Colonic mucosa (tissue), 4 donors: Measurements from ENCODE around the gene CST9L. TPM values are rescaled to one million over a fixed set of nuclear protein-coding genes. Genes with fewer than 3 reads are reported as not detected.

Experiments used
- DNase-seq: peaks from one replicate; pipeline ENCODE4 v3.0.0-alpha.2; 2020
- H3K27ac ChIP-seq: fragments of 200-600 bp; one replicate; pipeline ENCODE4 v1.8.0; 2021
- H3K27me3 ChIP-seq: fragments of 200-600 bp; one replicate; pipeline ENCODE4 v1.8.0; 2021
- H3K36me3 ChIP-seq: fragments of 200-600 bp; one replicate; pipeline ENCODE4 v1.8.0; 2021
- H3K4me1 ChIP-seq: fragments of 200-600 bp; one replicate; pipeline ENCODE4 v1.8.0; 2021; ENCODE audit warnings: mild to moderate bottlenecking
- H3K4me3 ChIP-seq: fragments of 200-600 bp; one replicate; pipeline ENCODE4 v1.8.0; 2021
- H3K9ac ChIP-seq, 2 donors: one replicate each; pipeline ENCODE4 v1.7.0; 2013; ENCODE audit warnings: control low read depth in 2 of 2, low read depth in 2 of 2, low read length in 2 of 2
- H3K9me3 ChIP-seq: fragments of 200-600 bp; one replicate; pipeline ENCODE4 v1.8.0; 2021
- intact Hi-C: fragments of 100-400 bp; cut with DNase I; formaldehyde crosslinking; loops from one replicate; pipeline ENCODE4 v1.14.1; 2022
- total RNA-seq, 2 donors: library from RNA; stranded (reverse); fragmentation: NEBNext Ultra II Directional in 1 of 2; extraction: Animal tissue kit (Norgen Biotek cat#: 25700) in 1 of 2; gene quantifications; one replicate each; pipeline ENCODE4 v1.2.1, GENCODE V29; 2021
- TF ChIP-seq, protein P1 (sequence below): fragments of 200-600 bp; IDR thresholded peaks from one replicate; pipeline ENCODE4 v1.8.0; 2022; ENCODE audit warnings: antibody characterized with exemption, mild to moderate bottlenecking
- donor health status: healthy.
- donor health status: DM: no; HTN: no; CAD: no.
- donor health status: DM: no; HTN: no; CAD: no.

The CST9L gene
- total RNA-seq, 2 donors from 2014 or later, result not detected

DNA sequence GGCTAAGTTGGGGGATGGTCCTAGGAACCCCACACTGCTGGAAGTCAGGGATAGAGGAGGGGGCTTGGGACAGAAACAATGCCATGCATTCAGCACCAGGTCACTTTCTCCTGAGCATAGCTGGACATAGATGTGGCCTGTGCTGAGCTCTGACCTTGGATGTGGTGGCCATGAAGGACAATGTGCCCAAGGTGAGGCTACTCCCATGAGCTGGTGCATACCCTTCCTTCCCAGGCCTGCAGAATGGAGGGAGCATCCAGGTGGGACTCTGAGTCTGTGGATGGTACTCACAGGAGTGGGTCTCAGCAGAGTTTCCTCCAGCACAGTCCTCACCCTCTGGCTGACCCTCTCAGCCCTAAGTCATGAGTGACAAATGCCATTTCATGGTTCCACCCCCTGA, 16.9 kb downstream of the CST9L start:
- TF ChIP-seq, protein P1, sequence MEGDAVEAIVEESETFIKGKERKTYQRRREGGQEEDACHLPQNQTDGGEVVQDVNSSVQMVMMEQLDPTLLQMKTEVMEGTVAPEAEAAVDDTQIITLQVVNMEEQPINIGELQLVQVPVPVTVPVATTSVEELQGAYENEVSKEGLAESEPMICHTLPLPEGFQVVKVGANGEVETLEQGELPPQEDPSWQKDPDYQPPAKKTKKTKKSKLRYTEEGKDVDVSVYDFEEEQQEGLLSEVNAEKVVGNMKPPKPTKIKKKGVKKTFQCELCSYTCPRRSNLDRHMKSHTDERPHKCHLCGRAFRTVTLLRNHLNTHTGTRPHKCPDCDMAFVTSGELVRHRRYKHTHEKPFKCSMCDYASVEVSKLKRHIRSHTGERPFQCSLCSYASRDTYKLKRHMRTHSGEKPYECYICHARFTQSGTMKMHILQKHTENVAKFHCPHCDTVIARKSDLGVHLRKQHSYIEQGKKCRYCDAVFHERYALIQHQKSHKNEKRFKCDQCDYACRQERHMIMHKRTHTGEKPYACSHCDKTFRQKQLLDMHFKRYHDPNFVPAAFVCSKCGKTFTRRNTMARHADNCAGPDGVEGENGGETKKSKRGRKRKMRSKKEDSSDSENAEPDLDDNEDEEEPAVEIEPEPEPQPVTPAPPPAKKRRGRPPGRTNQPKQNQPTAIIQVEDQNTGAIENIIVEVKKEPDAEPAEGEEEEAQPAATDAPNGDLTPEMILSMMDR, result no peak
- no peaks in the 10 kb centered on the region for H3K4me1 ChIP-seq
- no peak for DNase-seq
- H3K9me3 ChIP-seq, result no peaks in the 10 kb centered on the region
- intact Hi-C loops, result no loop called here
- no peaks in the 10 kb centered on the region for H3K27me3 ChIP-seq
- H3K4me3 ChIP-seq, result no peak overlapping the region
- no peak overlapping the region for H3K9ac ChIP-seq
- H3K36me3 ChIP-seq, result no peaks in the 10 kb centered on the region
- no peak overlapping the region for H3K27ac ChIP-seq

DNA sequence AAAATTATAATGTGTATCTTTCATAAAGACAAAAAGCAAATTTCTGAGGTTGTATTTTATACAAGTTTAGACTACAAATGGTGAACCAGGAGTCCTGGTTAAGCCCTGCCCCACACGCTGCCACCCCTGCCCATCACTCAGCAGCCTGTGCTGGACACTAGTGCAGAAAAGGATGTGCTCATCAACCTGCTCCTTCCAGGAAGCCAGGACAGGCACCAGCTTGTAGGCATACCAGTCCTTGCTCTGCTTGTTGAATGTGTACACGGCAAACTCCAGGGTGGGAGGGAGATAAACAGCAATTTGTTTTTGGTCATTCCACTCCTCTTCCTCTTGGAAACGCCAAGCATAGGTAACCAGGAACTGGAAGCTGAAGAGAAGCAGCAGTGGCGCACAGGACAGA, 18.1 kb downstream of the CST9L start:
- intact Hi-C loops, result no loop called here
- Histone ChIP-seq H3K4me3 (no peak overlapping the region), H3K9me3 (no peaks in the 10 kb centered on the region), H3K36me3 (no peaks in the 10 kb centered on the region), H3K27ac (no peak overlapping the region), H3K4me1 (no peaks in the 10 kb centered on the region), H3K9ac (no peak overlapping the region), H3K27me3 (no peaks in the 10 kb centered on the region)
- no peak for DNase-seq
- TF ChIP-seq, protein P1, result no peak

DNA sequence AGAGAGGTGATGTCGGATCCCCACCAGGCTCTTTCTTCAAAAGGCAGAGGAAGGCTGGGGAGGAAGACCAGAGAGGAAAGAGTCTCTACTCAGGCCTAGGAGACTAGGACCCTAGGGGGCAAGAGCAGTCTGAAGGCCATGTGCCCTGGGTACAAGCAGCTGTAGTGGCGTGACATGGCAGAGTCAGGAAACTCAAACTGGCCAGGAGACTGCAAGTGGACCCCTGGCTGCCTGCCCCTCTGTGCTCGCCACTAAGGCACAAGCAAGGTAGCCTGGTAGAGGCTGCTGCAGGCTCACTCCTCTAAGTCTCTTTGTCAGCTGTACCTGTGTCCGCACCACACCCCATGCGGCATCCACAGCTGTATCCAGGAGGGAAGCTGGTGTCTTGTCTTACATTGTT, 19.9 kb downstream of the CST9L start:
- intact Hi-C loops, result no loop called here

DNA sequence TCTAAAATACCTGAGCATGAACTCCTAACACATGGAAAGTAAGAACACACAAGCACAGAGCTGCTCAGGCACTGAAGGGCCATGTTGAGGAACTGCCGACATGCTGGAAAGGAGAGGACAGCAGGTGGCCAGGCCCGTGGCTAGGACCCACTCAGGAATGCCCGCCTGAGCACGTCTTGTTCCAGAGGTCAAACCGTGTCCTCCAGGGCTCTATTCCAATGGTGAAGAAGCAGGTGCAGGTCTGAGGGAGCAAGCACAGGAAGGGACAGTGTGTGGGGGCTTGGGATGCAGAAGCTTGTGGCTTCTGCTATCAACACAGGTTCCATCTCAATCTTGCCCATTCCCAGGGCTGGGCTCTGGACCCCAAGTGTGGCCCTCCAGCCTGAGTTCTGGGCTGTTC, 20.7 kb downstream of the CST9L start:
- Histone ChIP-seq H3K9me3 (no peaks in the 10 kb centered on the region), H3K27ac (no peak overlapping the region), H3K27me3 (no peaks in the 10 kb centered on the region), H3K9ac (no peak overlapping the region), H3K4me3 (no peak overlapping the region), H3K4me1 (no peaks in the 10 kb centered on the region), H3K36me3 (no peaks in the 10 kb centered on the region)
- TF ChIP-seq, protein P1, result no peak
- DNase-seq, result no peak
- intact Hi-C loops, result no loop called here

More for the DNA sequence above, 19.9 kb downstream of the CST9L start:
- Histone ChIP-seq H3K4me1 (no peaks in the 10 kb centered on the region), H3K4me3 (no peak overlapping the region), H3K9me3 (no peaks in the 10 kb centered on the region), H3K27ac (no peak overlapping the region), H3K9ac (no peak overlapping the region), H3K27me3 (no peaks in the 10 kb centered on the region), H3K36me3 (no peaks in the 10 kb centered on the region)
- TF ChIP-seq, protein P1, result no peak
- no peak for DNase-seq

GRCh38 chr20:23546435-23547144, 21.7 kb downstream of the CST9L start:
- Histone ChIP-seq H3K4me3 (no peak overlapping the region), H3K27me3 (no peaks in the 10 kb centered on the region), H3K9me3 (no peaks in the 10 kb centered on the region), H3K27ac (no peak overlapping the region), H3K4me1 (no peaks in the 10 kb centered on the region), H3K36me3 (no peaks in the 10 kb centered on the region), H3K9ac (no peak overlapping the region)
- TF ChIP-seq, protein P1, result no peak
- no peak for DNase-seq
- intact Hi-C loops, result no loop called here
